ENCODE results near the gene RAD18.

The RAD18 gene

GRCh38 chr3:8884630-8885290, 78.5 kb downstream of the RAD18 start:
- peaks cover 20% of the 10 kb centered on the region for H3K9me3 Mint-ChIP-seq
- DNase-seq, result no peak
- H3K36me3 Mint-ChIP-seq (ENCODE audit: low read depth), result peaks cover 52% of the 10 kb centered on the region
- no peaks in the 10 kb centered on the region for H3K27me3 Mint-ChIP-seq (ENCODE audit: low read depth, poor library complexity)
- no peak for TF ChIP-seq CTCF (IDR thresholded peaks at IDR 0.05)
- no peak overlapping the region for H3K27ac Mint-ChIP-seq
- peaks cover 26% of the 10 kb centered on the region for H3K4me1 Mint-ChIP-seq
- no peak overlapping the region for H3K4me3 Mint-ChIP-seq

GRCh38 chr3:8882642-8883041, 80.6 kb downstream of the RAD18 start:
- Mint-ChIP-seq H3K4me3 (no peak overlapping the region), H3K4me1 (peaks cover 26% of the 10 kb centered on the region), H3K36me3 (ENCODE audit: low read depth) (peaks cover 60% of the 10 kb centered on the region), H3K27me3 (ENCODE audit: low read depth, poor library complexity) (no peaks in the 10 kb centered on the region), H3K27ac (peak overlapping the region; percentile 93), H3K9me3 (peaks cover 20% of the 10 kb centered on the region)
- DNase-seq, result no peak
- TF ChIP-seq CTCF (IDR thresholded peaks at IDR 0.05), result no peak

GRCh38 chr3:8882171-8882593, 81.1 kb downstream of the RAD18 start:
- Mint-ChIP-seq H3K4me1 (peaks cover 24% of the 10 kb centered on the region), H3K27ac (peak overlapping the region; percentile 93), H3K27me3 (ENCODE audit: low read depth, poor library complexity) (no peaks in the 10 kb centered on the region), H3K4me3 (no peak overlapping the region), H3K36me3 (ENCODE audit: low read depth) (peaks cover 65% of the 10 kb centered on the region), H3K9me3 (peaks cover 20% of the 10 kb centered on the region)
- no peak for TF ChIP-seq CTCF (IDR thresholded peaks at IDR 0.05)
- peak; percentile 23 for DNase-seq

- no peak for DNase-seq
- H3K27ac Mint-ChIP-seq, result no peak overlapping the region
- TF ChIP-seq CTCF (IDR thresholded peaks at IDR 0.05), result no peak
- no peaks in the 10 kb centered on the region for H3K27me3 Mint-ChIP-seq (ENCODE audit: low read depth, poor library complexity)
- peaks cover 17% of the 10 kb centered on the region for H3K4me1 Mint-ChIP-seq
- H3K9me3 Mint-ChIP-seq, result peaks cover 15% of the 10 kb centered on the region
- H3K36me3 Mint-ChIP-seq (ENCODE audit: low read depth), result peaks cover 54% of the 10 kb centered on the region
- no peak overlapping the region for H3K4me3 Mint-ChIP-seq
These were observed 83.8 kb downstream of the RAD18 start for GRCh38 chr3:8879347-8879944.

- Mint-ChIP-seq H3K4me3 (no peak overlapping the region), H3K27me3 (ENCODE audit: low read depth, poor library complexity) (no peaks in the 10 kb centered on the region), H3K4me1 (peaks cover 4% of the 10 kb centered on the region), H3K9me3 (no peaks in the 10 kb centered on the region), H3K27ac (no peak overlapping the region), H3K36me3 (ENCODE audit: low read depth) (peaks cover 34% of the 10 kb centered on the region)
- TF ChIP-seq CTCF (IDR thresholded peaks at IDR 0.05), result no peak
- no peak for DNase-seq
These were observed 87.4 kb downstream of the RAD18 start for GRCh38 chr3:8875836-8876235.

- no peak for TF ChIP-seq CTCF (IDR thresholded peaks at IDR 0.05)
These were observed 89.5 kb downstream of the RAD18 start for GRCh38 chr3:8873740-8874139.

More at GRCh38 chr3:8873740-8874139, 89.5 kb downstream of the RAD18 start:
- Mint-ChIP-seq H3K4me1 (peaks cover 12% of the 10 kb centered on the region), H3K27me3 (ENCODE audit: low read depth, poor library complexity) (no peaks in the 10 kb centered on the region), H3K9me3 (no peaks in the 10 kb centered on the region), H3K27ac (peak overlapping the region; percentile 38), H3K4me3 (no peak overlapping the region), H3K36me3 (ENCODE audit: low read depth) (peaks cover 20% of the 10 kb centered on the region)
- no peak for DNase-seq
